CD4-positive, alpha-beta memory T cell (primary cell): Measurements from ENCODE around the gene CHD5. TPM values are rescaled to one million over a fixed set of nuclear protein-coding genes. Genes with fewer than 3 reads are reported as not detected.

ENCODE experiments used
- CTCF ChIA-PET: fragments of 350-600 bp; sonication (Branson Sonifier 250); formaldehyde crosslinking; loops from one replicate; lab custom pipeline; 2021; ENCODE audit warnings: inconsistent platforms; ENCODE audit not compliant: partially characterized antibody; lab: Charles Lee
- POLR2A ChIA-PET: fragments of 350-600 bp; sonication (Branson Sonifier 250); formaldehyde crosslinking; loops from one replicate; lab custom pipeline; 2021; ENCODE audit not compliant: partially characterized antibody; lab: Charles Lee
- DNase-seq, 5 donors: peaks; one replicate each; pipeline versions ENCODE4 v3.0.0 to v3.0.0-alpha.2; 2020 to 2022; ENCODE audit warnings: mixed read lengths in 1 of 5
- H3K27ac ChIP-seq: one replicate; pipeline ENCODE4 v1.7.0; 2013; ENCODE audit warnings: low read depth, low read length
- H3K27me3 ChIP-seq: 2 replicates; pipeline ENCODE4 v1.7.0; 2013; ENCODE audit warnings: mild to moderate bottlenecking, low read length, moderate library complexity; ENCODE audit not compliant: insufficient read depth
- H3K36me3 ChIP-seq: 2 replicates; pipeline ENCODE4 v1.7.0; 2013; ENCODE audit warnings: mild to moderate bottlenecking, low read length, moderate library complexity; ENCODE audit not compliant: insufficient read depth
- H3K4me1 ChIP-seq: 2 replicates; pipeline ENCODE4 v1.7.0; 2013; ENCODE audit warnings: mild to moderate bottlenecking, low read length, moderate library complexity; ENCODE audit not compliant: insufficient read depth
- H3K4me3 ChIP-seq, 2 donors: one replicate each; pipeline ENCODE4 v1.7.0; 2013; ENCODE audit warnings: low read length in 2 of 2, mild to moderate bottlenecking in 1 of 2
- H3K9me3 ChIP-seq, 2 donors: one replicate each; pipeline ENCODE4 v1.7.0; 2013; ENCODE audit warnings: low read length in 2 of 2, control low read depth in 1 of 2; ENCODE audit not compliant: control insufficient read depth in 1 of 2
- H3K27ac Mint-ChIP-seq, 7 donors: one replicate each; pipeline ENCODE4 v1.8.0; 2020 to 2021; ENCODE audit warnings: mixed read lengths in 7 of 7, mild to moderate bottlenecking in 6 of 7, inconsistent platforms in 3 of 7, moderate library complexity in 3 of 7
- H3K27me3 Mint-ChIP-seq, 2 donors: one replicate each; pipeline ENCODE4 v1.8.0; 2020 to 2021; ENCODE audit warnings: mixed read lengths in 2 of 2
- H3K36me3 Mint-ChIP-seq, 2 donors: one replicate each; pipeline ENCODE4 v1.8.0; 2020 to 2021; ENCODE audit warnings: mixed read lengths in 2 of 2, inconsistent platforms in 1 of 2, mild to moderate bottlenecking in 1 of 2
- H3K4me1 Mint-ChIP-seq, 4 donors: one replicate each; pipeline ENCODE4 v1.8.0; 2020 to 2021; ENCODE audit warnings: mixed read lengths in 4 of 4, mild to moderate bottlenecking in 1 of 4
- H3K4me3 Mint-ChIP-seq, 8 donors: one replicate each; pipeline ENCODE4 v1.8.0; 2020 to 2021; ENCODE audit warnings: mixed read lengths in 8 of 8, mild to moderate bottlenecking in 7 of 8, moderate library complexity in 6 of 8, inconsistent platforms in 3 of 8
- H3K9me3 Mint-ChIP-seq, 8 donors: one replicate each; pipeline ENCODE4 v1.8.0; 2020 to 2021; ENCODE audit warnings: mixed read lengths in 8 of 8, mild to moderate bottlenecking in 5 of 8, inconsistent platforms in 3 of 8, moderate library complexity in 1 of 8
- intact Hi-C: fragments of 100-400 bp; cut with micrococcal nuclease; formaldehyde crosslinking; loops from one replicate; pipeline ENCODE4 v1.15.1; 2023
- polyA plus RNA-seq, 2 donors: library from polyadenylated mRNA; unstranded; fragments of 300-500 nt; fragmentation: Illumina TruSeq; gene quantifications; one replicate each; pipeline ENCODE4 v1.2.3, GENCODE V29; 2021
- total RNA-seq, 2 experiments: library from RNA; stranded (reverse); gene quantifications; one replicate each; pipeline ENCODE4 v1.2.3, GENCODE V29; 2021

Gene CHD5
- total and polyA plus RNA-seq, 4 experiments from 2014 or later, result 0.06 to 0.17 TPM; not detected in 2

DNA sequence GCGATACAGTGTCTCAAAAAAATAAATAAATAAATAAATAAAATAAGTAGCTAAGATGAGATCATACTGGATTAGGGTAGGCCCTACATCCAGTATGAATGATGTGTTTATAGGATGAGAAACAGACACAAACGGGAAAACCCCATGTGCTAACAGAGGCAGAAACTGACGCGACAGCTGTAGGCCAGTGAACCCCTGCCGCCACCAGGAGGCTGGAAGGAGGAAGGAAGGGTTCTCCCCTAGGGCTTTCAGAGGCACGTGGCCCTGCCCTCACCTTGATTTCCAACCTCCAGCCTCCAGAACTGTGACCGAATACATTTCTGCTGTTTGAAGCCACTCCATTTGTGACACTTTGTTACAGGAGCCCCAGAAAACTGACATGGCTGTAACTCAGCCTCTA is 38.5 kb downstream of the CHD5 start:
- no peaks in the 10 kb centered on the region for H3K36me3 ChIP-seq
- ChIA-PET CTCF (no interaction called here), POLR2A (no interaction called here)
- DNase-seq, result no peak
- H3K27ac ChIP-seq, result no peak overlapping the region
- H3K4me1 ChIP-seq, result no peaks in the 10 kb centered on the region
- Mint-ChIP-seq H3K4me3 (no peak overlapping the region), H3K36me3 (no peaks in the 10 kb centered on the region), H3K27ac (no peak overlapping the region), H3K9me3 (no peaks in the 10 kb centered on the region), H3K4me1 (no peaks in the 10 kb centered on the region), H3K27me3 (peaks cover 0 to 2% of the 10 kb centered on the region in 2 donors)
- intact Hi-C loops, result no loop called here
- H3K4me3 ChIP-seq, result no peak overlapping the region
- no peaks in the 10 kb centered on the region for H3K27me3 ChIP-seq
- no peaks in the 10 kb centered on the region for H3K9me3 ChIP-seq

DNA sequence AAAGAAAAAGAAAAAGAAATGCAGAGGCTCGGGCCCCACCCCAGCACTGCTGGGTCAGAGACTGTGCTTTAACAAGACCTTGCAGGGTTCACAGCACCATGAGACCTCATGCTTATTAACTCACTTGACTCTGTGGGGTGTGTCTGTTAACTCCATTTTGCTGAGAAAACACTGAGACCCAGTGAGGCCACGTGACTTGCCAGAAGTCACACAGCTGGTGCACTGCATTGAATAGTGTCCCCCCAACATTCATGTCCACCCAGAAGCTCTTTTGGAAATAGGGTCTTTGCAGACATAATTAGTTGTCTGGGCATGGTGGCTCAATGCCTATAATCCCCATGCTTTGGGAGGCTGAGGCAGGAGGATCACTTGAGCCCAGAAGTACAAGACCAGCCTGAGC is 39.7 kb downstream of the CHD5 start:
- peaks cover 0 to 2% of the 10 kb centered on the region in 2 donors for H3K27me3 Mint-ChIP-seq
- H3K4me1 Mint-ChIP-seq, result no peaks in the 10 kb centered on the region
- no peak overlapping the region for H3K27ac Mint-ChIP-seq
- POLR2A ChIA-PET, result no interaction called here
- DNase-seq, result no peak
- H3K36me3 ChIP-seq, result no peaks in the 10 kb centered on the region
- intact Hi-C loops, result no loop called here
- H3K4me1 ChIP-seq, result no peaks in the 10 kb centered on the region
- H3K36me3 Mint-ChIP-seq, result no peaks in the 10 kb centered on the region
- H3K27ac ChIP-seq, result no peak overlapping the region
- no peak overlapping the region for H3K4me3 ChIP-seq
- no peaks in the 10 kb centered on the region for H3K9me3 Mint-ChIP-seq
- H3K27me3 ChIP-seq, result no peaks in the 10 kb centered on the region
- CTCF ChIA-PET, result no interaction called here
- H3K4me3 Mint-ChIP-seq, result no peak overlapping the region
- H3K9me3 ChIP-seq, result no peaks in the 10 kb centered on the region

GRCh38 chr1:6137758-6138157 is 42.4 kb downstream of the CHD5 start:
- Histone ChIP-seq H3K4me1 (no peaks in the 10 kb centered on the region), H3K36me3 (no peaks in the 10 kb centered on the region), H3K4me3 (no peak overlapping the region), H3K27me3 (no peaks in the 10 kb centered on the region), H3K27ac (no peak overlapping the region), H3K9me3 (no peaks in the 10 kb centered on the region)
- Mint-ChIP-seq H3K4me1 (no peaks in the 10 kb centered on the region), H3K27ac (no peak overlapping the region), H3K27me3 (peaks cover 0 to 2% of the 10 kb centered on the region in 2 donors), H3K4me3 (no peak overlapping the region), H3K9me3 (peaks cover 0 to under 1% (median 0%) of the 10 kb centered on the region in 8 donors), H3K36me3 (no peaks in the 10 kb centered on the region)
- ChIA-PET CTCF (no interaction called here), POLR2A (no interaction called here)
- no peak for DNase-seq
- intact Hi-C loops, result no loop called here

DNA sequence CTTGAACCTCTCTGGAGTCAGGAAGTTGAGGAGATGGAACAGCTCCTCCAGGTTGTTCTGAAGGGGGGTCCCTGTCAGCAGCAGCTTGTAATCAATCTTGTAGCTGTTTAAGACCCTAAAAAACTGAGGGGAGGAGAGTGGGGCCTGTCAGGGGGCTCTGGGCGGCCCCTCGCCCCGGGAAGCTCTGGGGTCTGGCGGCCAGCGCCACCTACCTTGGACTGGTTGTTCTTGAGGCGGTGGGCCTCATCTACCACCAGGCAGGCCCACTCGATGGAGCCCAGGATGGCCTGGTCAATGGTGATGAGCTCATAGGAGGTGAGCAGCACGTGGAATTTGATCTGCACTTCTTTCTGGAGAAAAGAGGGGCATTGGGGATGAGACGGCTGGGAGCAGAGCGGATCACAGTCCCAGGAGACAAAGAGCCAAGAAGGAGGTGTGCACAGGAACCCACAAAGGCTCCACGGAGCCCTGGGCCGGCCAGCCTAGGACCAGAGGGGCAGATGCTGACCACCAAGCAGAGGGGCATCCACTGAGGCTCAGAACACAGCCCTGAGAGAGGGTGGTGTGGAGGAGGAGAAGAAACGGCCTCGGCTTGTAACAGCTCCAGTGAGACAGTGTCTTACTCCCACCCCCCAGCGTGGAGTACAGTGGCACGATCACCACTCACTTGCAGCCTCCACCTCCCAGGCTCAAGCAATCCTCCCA is 43.5 kb downstream of the CHD5 start:
- ChIA-PET POLR2A (no interaction called here), CTCF (no interaction called here)
- Histone ChIP-seq H3K27ac (no peak overlapping the region), H3K27me3 (no peaks in the 10 kb centered on the region), H3K9me3 (no peaks in the 10 kb centered on the region), H3K4me1 (no peaks in the 10 kb centered on the region), H3K36me3 (no peaks in the 10 kb centered on the region), H3K4me3 (no peak overlapping the region)
- H3K4me3 Mint-ChIP-seq, result no peak overlapping the region
- intact Hi-C loops, result no loop called here
- H3K36me3 Mint-ChIP-seq, result no peaks in the 10 kb centered on the region
- DNase-seq, result no peak
- no peaks in the 10 kb centered on the region for H3K4me1 Mint-ChIP-seq
- peaks cover 0 to 2% of the 10 kb centered on the region in 2 donors for H3K27me3 Mint-ChIP-seq
- no peak overlapping the region for H3K27ac Mint-ChIP-seq
- H3K9me3 Mint-ChIP-seq, result peaks cover 0 to 10% (median 4%) of the 10 kb centered on the region in 8 donors

GRCh38 chr1:6134741-6135510 is 45.2 kb downstream of the CHD5 start:
- H3K36me3 Mint-ChIP-seq, result no peaks in the 10 kb centered on the region
- Histone ChIP-seq H3K27ac (no peak overlapping the region), H3K4me1 (no peaks in the 10 kb centered on the region), H3K27me3 (no peaks in the 10 kb centered on the region), H3K36me3 (no peaks in the 10 kb centered on the region), H3K9me3 (no peaks in the 10 kb centered on the region), H3K4me3 (no peak overlapping the region)
- CTCF ChIA-PET, result no interaction called here
- POLR2A ChIA-PET, result no interaction called here
- H3K27me3 Mint-ChIP-seq, result peaks cover 0 to 2% of the 10 kb centered on the region in 2 donors
- intact Hi-C loops, result no loop called here
- no peak overlapping the region for H3K27ac Mint-ChIP-seq
- no peak for DNase-seq
- peaks cover 0 to 10% (median 4%) of the 10 kb centered on the region in 8 donors for H3K9me3 Mint-ChIP-seq
- no peak overlapping the region for H3K4me3 Mint-ChIP-seq
- H3K4me1 Mint-ChIP-seq, result no peaks in the 10 kb centered on the region

GRCh38 chr1:6134206-6134605 is 45.9 kb downstream of the CHD5 start:
- ChIA-PET POLR2A (no interaction called here), CTCF (no interaction called here)
- Histone ChIP-seq H3K27me3 (no peaks in the 10 kb centered on the region), H3K9me3 (no peaks in the 10 kb centered on the region), H3K4me3 (no peak overlapping the region), H3K36me3 (no peaks in the 10 kb centered on the region), H3K27ac (no peak overlapping the region), H3K4me1 (no peaks in the 10 kb centered on the region)
- H3K27me3 Mint-ChIP-seq, result peaks cover 0 to 2% of the 10 kb centered on the region in 2 donors
- H3K4me3 Mint-ChIP-seq, result no peak overlapping the region
- H3K9me3 Mint-ChIP-seq, result peaks cover 0 to 10% (median 4%) of the 10 kb centered on the region in 8 donors
- no peaks in the 10 kb centered on the region for H3K4me1 Mint-ChIP-seq
- no peaks in the 10 kb centered on the region for H3K36me3 Mint-ChIP-seq
- H3K27ac Mint-ChIP-seq, result no peak overlapping the region
- intact Hi-C loops, result no loop called here
- DNase-seq, result no peak

- Mint-ChIP-seq H3K9me3 (peaks cover 0 to 10% (median 4%) of the 10 kb centered on the region in 8 donors), H3K27me3 (no peaks in the 10 kb centered on the region), H3K4me1 (no peaks in the 10 kb centered on the region), H3K36me3 (no peaks in the 10 kb centered on the region), H3K27ac (no peak overlapping the region), H3K4me3 (no peak overlapping the region)
- POLR2A ChIA-PET, result no interaction called here
- no peaks in the 10 kb centered on the region for H3K36me3 ChIP-seq
- no peaks in the 10 kb centered on the region for H3K4me1 ChIP-seq
- intact Hi-C loops, result no loop called here
- H3K9me3 ChIP-seq, result no peaks in the 10 kb centered on the region
- H3K27me3 ChIP-seq, result no peaks in the 10 kb centered on the region
- H3K4me3 ChIP-seq, result no peak overlapping the region
- CTCF ChIA-PET, result no interaction called here
- DNase-seq, result no peak
- no peak overlapping the region for H3K27ac ChIP-seq
These were observed 46.8 kb downstream of the CHD5 start for GRCh38 chr1:6133146-6133895.
